Large intestine (tissue), 3 donors: ENCODE data around the gene C1orf94. TPM values are rescaled to one million over a fixed set of nuclear protein-coding genes. Genes with fewer than 3 reads are reported as not detected.

ENCODE experiments used
- DNase-seq, 2 donors: peaks; one replicate each; pipeline versions ENCODE4 v3.0.0 to v3.0.0-alpha.2; 2013
- H3K27ac ChIP-seq: one replicate; pipeline ENCODE4 v1.5.1; 2013; ENCODE audit warnings: low read length
- H3K27me3 ChIP-seq: 2 replicates; pipeline ENCODE4 v1.6.1; 2013; ENCODE audit warnings: low read length; ENCODE audit not compliant: control insufficient read depth, insufficient read depth
- H3K36me3 ChIP-seq: 2 replicates; pipeline ENCODE4 v1.6.1; 2013; ENCODE audit warnings: low read length; ENCODE audit not compliant: control insufficient read depth, insufficient read depth
- H3K4me1 ChIP-seq: one replicate; pipeline ENCODE4 v1.6.1; 2013; ENCODE audit warnings: low read length; ENCODE audit not compliant: control insufficient read depth, insufficient read depth
- H3K4me3 ChIP-seq: one replicate; pipeline ENCODE4 v1.5.1; 2013; ENCODE audit warnings: low read length
- H3K9me3 ChIP-seq: one replicate; pipeline ENCODE4 v1.6.1; 2013; ENCODE audit warnings: mild to moderate bottlenecking, low read depth, low read length, moderate library complexity; ENCODE audit not compliant: control insufficient read depth
- WGBS: methylation state at CpG from one replicate; pipeline ENCODE4 v1.1.5; 2013; ENCODE audit warnings: low lambda C conversion rate; ENCODE audit not compliant: insufficient coverage; 5-methylcytosine and 5-hydroxymethylcytosine counted together
- polyA plus RNA-seq: library from polyadenylated mRNA; unstranded; fragments of 120-200 nt; gene quantifications from one replicate; pipeline ENCODE4 v1.2.1, GENCODE V29; 2013

Gene C1orf94
- polyA plus RNA-seq, 1 donor = not detected

- no peaks in the 10 kb centered on the region for H3K9me3 ChIP-seq
- no peak overlapping the region for H3K27ac ChIP-seq
- peaks cover 13% of the 10 kb centered on the region for H3K27me3 ChIP-seq
- 60% methylated on average over 1 of the region's 2 CpGs for WGBS
- no peaks in the 10 kb centered on the region for H3K4me1 ChIP-seq
- no peaks in the 10 kb centered on the region for H3K36me3 ChIP-seq
- H3K4me3 ChIP-seq = no peak overlapping the region
- no peak for DNase-seq
These were observed 14.0 kb downstream of the C1orf94 start for GRCh38 chr1:34190692-34191091.

GRCh38 chr1:34192621-34193020 is 15.9 kb downstream of the C1orf94 start:
- DNase-seq = no peak
- 50% methylated on average over 2 of the region's 3 CpGs for WGBS

GRCh38 chr1:34199927-34200326 is 23.2 kb downstream of the C1orf94 start:
- Histone ChIP-seq H3K4me3 (no peak overlapping the region), H3K4me1 (no peaks in the 10 kb centered on the region), H3K9me3 (no peaks in the 10 kb centered on the region), H3K36me3 (no peaks in the 10 kb centered on the region), H3K27ac (no peak overlapping the region), H3K27me3 (no peaks in the 10 kb centered on the region)
- no peak for DNase-seq
- 71% methylated on average over 1 of the region's 1 CpG for WGBS

More at GRCh38 chr1:34192621-34193020, 15.9 kb downstream of the C1orf94 start:
- Histone ChIP-seq H3K9me3 (no peaks in the 10 kb centered on the region), H3K4me3 (no peak overlapping the region), H3K27ac (no peak overlapping the region), H3K36me3 (no peaks in the 10 kb centered on the region), H3K4me1 (no peaks in the 10 kb centered on the region), H3K27me3 (peaks cover 13% of the 10 kb centered on the region)

GRCh38 chr1:34212673-34213072 is 36.0 kb downstream of the C1orf94 start:
- Histone ChIP-seq H3K4me1 (no peaks in the 10 kb centered on the region), H3K27ac (no peak overlapping the region), H3K36me3 (no peaks in the 10 kb centered on the region), H3K27me3 (no peaks in the 10 kb centered on the region), H3K9me3 (no peaks in the 10 kb centered on the region), H3K4me3 (no peak overlapping the region)
- no peak for DNase-seq
- no CpG with 5 or more reads among the region's 4 CpGs for WGBS

- H3K36me3 ChIP-seq = no peaks in the 10 kb centered on the region
- H3K4me1 ChIP-seq = no peaks in the 10 kb centered on the region
- no CpG with 5 or more reads among the region's 3 CpGs for WGBS
- H3K27ac ChIP-seq = no peak overlapping the region
- DNase-seq = no peak
- no peak overlapping the region for H3K4me3 ChIP-seq
- H3K9me3 ChIP-seq = no peaks in the 10 kb centered on the region
- H3K27me3 ChIP-seq = peaks cover 3% of the 10 kb centered on the region
These were observed 37.2 kb downstream of the C1orf94 start for GRCh38 chr1:34213956-34214355.

GRCh38 chr1:34231441-34231840 is 54.7 kb downstream of the C1orf94 start:
- no peaks in the 10 kb centered on the region for H3K9me3 ChIP-seq
- no peak overlapping the region for H3K27ac ChIP-seq
- no peaks in the 10 kb centered on the region for H3K4me1 ChIP-seq
- DNase-seq = no peak
- no peaks in the 10 kb centered on the region for H3K36me3 ChIP-seq
- no peaks in the 10 kb centered on the region for H3K27me3 ChIP-seq
- no CpG with 5 or more reads among the region's 1 CpG for WGBS
- H3K4me3 ChIP-seq = no peak overlapping the region

- H3K27me3 ChIP-seq = no peaks in the 10 kb centered on the region
- no peak overlapping the region for H3K27ac ChIP-seq
- H3K9me3 ChIP-seq = no peaks in the 10 kb centered on the region
- no peaks in the 10 kb centered on the region for H3K36me3 ChIP-seq
- H3K4me3 ChIP-seq = no peak overlapping the region
- WGBS = no CpG with 5 or more reads among the region's 2 CpGs
- no peak for DNase-seq
- no peaks in the 10 kb centered on the region for H3K4me1 ChIP-seq
These were observed 58.9 kb downstream of the C1orf94 start for GRCh38 chr1:34235594-34235993.

GRCh38 chr1:34236089-34236488 is 59.4 kb downstream of the C1orf94 start:
- Histone ChIP-seq H3K27ac (no peak overlapping the region), H3K9me3 (no peaks in the 10 kb centered on the region), H3K27me3 (no peaks in the 10 kb centered on the region), H3K4me3 (no peak overlapping the region), H3K36me3 (no peaks in the 10 kb centered on the region), H3K4me1 (no peaks in the 10 kb centered on the region)
- peak in 1 of 2 donors; percentile 6 for DNase-seq
- WGBS = no CpG with 5 or more reads among the region's 6 CpGs

- 82% methylated on average over 2 of the region's 8 CpGs for WGBS
- H3K36me3 ChIP-seq = no peaks in the 10 kb centered on the region
- H3K4me3 ChIP-seq = no peak overlapping the region
- H3K27ac ChIP-seq = no peak overlapping the region
- no peaks in the 10 kb centered on the region for H3K27me3 ChIP-seq
- no peaks in the 10 kb centered on the region for H3K9me3 ChIP-seq
- no peak for DNase-seq
- no peaks in the 10 kb centered on the region for H3K4me1 ChIP-seq
These were observed 60.6 kb downstream of the C1orf94 start for GRCh38 chr1:34237151-34237815.

GRCh38 chr1:34245967-34246366 is 69.3 kb downstream of the C1orf94 start:
- H3K27me3 ChIP-seq = peaks cover 3% of the 10 kb centered on the region
- H3K4me3 ChIP-seq = no peak overlapping the region
- 71% methylated on average over 1 of the region's 4 CpGs for WGBS
- H3K4me1 ChIP-seq = no peaks in the 10 kb centered on the region
- H3K27ac ChIP-seq = no peak overlapping the region
- no peaks in the 10 kb centered on the region for H3K9me3 ChIP-seq
- DNase-seq = no peak
- H3K36me3 ChIP-seq = no peaks in the 10 kb centered on the region

- Histone ChIP-seq H3K9me3 (no peaks in the 10 kb centered on the region), H3K4me3 (no peak overlapping the region), H3K27me3 (peaks cover 3% of the 10 kb centered on the region), H3K36me3 (no peaks in the 10 kb centered on the region), H3K4me1 (no peaks in the 10 kb centered on the region), H3K27ac (no peak overlapping the region)
- no peak for DNase-seq
- WGBS = 86% methylated on average over 1 of the region's 3 CpGs
These were observed 73.6 kb downstream of the C1orf94 start for GRCh38 chr1:34250342-34250741.
